ENCODE measurements around the gene TAAR8. TPM values are rescaled to one million over a fixed set of nuclear protein-coding genes. Genes with fewer than 3 reads are reported as not detected.

The TAAR8 gene
- polyA plus RNA-seq, 1 of the 3 experiments (the other 2 are of a cell fraction): not detected

DNA sequence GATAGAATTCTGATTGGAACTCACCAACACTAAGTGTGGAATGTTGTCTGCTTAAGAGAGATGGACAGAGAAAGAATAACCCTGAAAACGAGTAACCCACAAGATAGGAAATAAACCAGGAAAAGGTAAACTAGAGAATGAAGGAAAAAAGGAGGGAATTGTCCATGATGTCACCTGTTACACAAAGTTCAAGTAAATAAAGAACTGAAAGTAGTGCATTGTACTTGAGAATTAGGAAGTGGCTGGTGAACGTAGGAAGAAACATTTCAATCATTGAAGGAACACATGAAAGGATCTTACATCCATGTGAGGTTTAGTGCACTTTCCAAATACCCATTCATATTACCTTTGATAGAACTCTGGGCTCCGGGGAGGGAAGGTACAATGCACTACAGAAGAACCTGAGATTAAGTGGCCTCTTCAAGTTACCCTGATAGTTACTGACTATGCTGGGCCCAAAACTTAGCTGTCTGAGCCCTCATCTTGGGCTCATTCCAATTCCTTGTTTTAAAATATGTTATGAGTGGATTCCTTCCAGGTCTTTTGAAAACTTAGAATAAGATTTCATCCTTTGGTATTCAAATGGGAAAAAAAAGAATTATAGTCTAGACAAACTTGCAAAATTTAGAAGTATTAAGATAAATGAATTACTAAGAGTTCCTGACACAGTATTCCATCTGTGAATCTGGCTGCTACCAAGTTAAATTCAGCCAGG is 38.5 kb upstream of the TAAR8 start:
- Histone ChIP-seq H3K79me2 (ENCODE audit: insufficient read depth) (peaks cover 29% of the 10 kb centered on the region), H2AFZ (ENCODE audit: low read depth) (no peak overlapping the region), H3F3A (replicated peaks; ENCODE audit: insufficient read depth) (no peaks in the 10 kb centered on the region), H3K4me1 (ENCODE audit: control insufficient read depth in 1 of 2, insufficient read depth in 2 of 2, low read depth in 1 of 2, low read length in 1 of 2) (peaks cover 4 to 8% of the 10 kb centered on the region in 2 experiments; a peak in 3 of 4 replicates), H3K4me3 (ENCODE audit: low read depth in 2 of 2, low read length in 1 of 2) (no peak overlapping the region), H3K9me3 (no peaks in the 10 kb centered on the region), H3K4me2 (no peak overlapping the region), H3K9ac (no peak overlapping the region), H3K27me3 (ENCODE audit: insufficient read depth) (peaks cover 38% of the 10 kb centered on the region; the same call in 1 of the 2 replicates), H3K9me2 (no peaks in the 10 kb centered on the region), H3K36me3 (replicated peaks in 1 of 2; ENCODE audit: control insufficient read depth in 1 of 2, insufficient read depth in 2 of 2, low read length in 1 of 2) (no peaks in the 10 kb centered on the region), H4K20me1 (ENCODE audit: insufficient read depth) (no peaks in the 10 kb centered on the region), H3K27ac (ENCODE audit: low read depth in 2 of 2, low read length in 1 of 2) (no peak overlapping the region)
- 24% methylated on average over 3 of the region's 3 CpGs for WGBS (ENCODE audit: low lambda C conversion rate)
- no peak for DNase-seq
- ChIA-PET CTCF (interaction anchor here (1.4 to 2.0 kb wide), 2 partner anchors 16 to 17 kb away, joined by 11 to 13 read pairs; no protein-coding TSS in a partner anchor), POLR2A (interaction anchor here (1.5 kb wide), 1 partner anchor 300 kb away, joined by 6 read pairs; the partner anchor contains the start of gene RPS12)
- no peak for TF ChIP-seq SIN3A (IDR thresholded peaks at IDR 0.05; ENCODE audit: borderline replicate concordance, low read depth, low read length)
- TF ChIP-seq RAD21 (IDR thresholded peaks at IDR 0.05; ENCODE audit: low read length): no peak
- TF ChIP-seq USF1 (IDR thresholded peaks at IDR 0.05; ENCODE audit: borderline replicate concordance, low read depth): no peak
- no peak for TF ChIP-seq RXRA (IDR thresholded peaks at IDR 0.05; ENCODE audit: borderline replicate concordance, low read depth)

DNA sequence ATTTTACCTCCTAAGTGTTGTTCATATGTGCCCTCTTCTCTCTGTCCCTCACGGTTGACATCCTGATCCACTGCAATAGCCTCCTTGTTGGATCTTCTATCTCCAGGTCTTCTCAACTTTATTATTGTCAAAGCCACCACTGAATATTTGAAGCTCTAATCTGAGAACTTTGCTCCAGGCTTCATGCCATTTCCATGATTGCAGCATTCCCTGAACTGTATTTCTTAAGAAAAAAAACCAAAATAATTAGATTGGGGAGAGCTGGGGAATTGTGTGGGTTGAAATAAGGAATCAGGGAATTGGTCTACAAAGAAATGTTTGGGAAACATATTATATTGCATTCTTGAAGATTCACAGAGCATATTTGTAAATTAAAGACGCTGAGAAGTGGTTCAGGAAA is 37.1 kb upstream of the TAAR8 start:
- Histone ChIP-seq H3K4me3 (ENCODE audit: low read depth in 2 of 2, low read length in 1 of 2) (no peak overlapping the region), H4K20me1 (ENCODE audit: insufficient read depth) (no peaks in the 10 kb centered on the region), H2AFZ (ENCODE audit: low read depth) (no peak overlapping the region), H3K9ac (no peak overlapping the region), H3K36me3 (replicated peaks in 1 of 2; ENCODE audit: control insufficient read depth in 1 of 2, insufficient read depth in 2 of 2, low read length in 1 of 2) (no peaks in the 10 kb centered on the region), H3K4me1 (ENCODE audit: control insufficient read depth in 1 of 2, insufficient read depth in 2 of 2, low read depth in 1 of 2, low read length in 1 of 2) (peaks cover 4 to 8% of the 10 kb centered on the region in 2 experiments; a peak in 3 of 4 replicates), H3K27ac (ENCODE audit: low read depth in 2 of 2, low read length in 1 of 2) (no peak overlapping the region), H3F3A (replicated peaks; ENCODE audit: insufficient read depth) (no peaks in the 10 kb centered on the region), H3K79me2 (ENCODE audit: insufficient read depth) (peaks cover 21% of the 10 kb centered on the region), H3K4me2 (no peak overlapping the region), H3K27me3 (ENCODE audit: insufficient read depth) (peaks cover 38% of the 10 kb centered on the region; the same call in 1 of the 2 replicates), H3K9me2 (no peaks in the 10 kb centered on the region), H3K9me3 (no peaks in the 10 kb centered on the region)
- no peak for DNase-seq
- POLR2A ChIA-PET: no interaction called here
- WGBS (ENCODE audit: low lambda C conversion rate): 7% methylated on average over 2 of the region's 2 CpGs
- CTCF ChIA-PET: interaction anchor here (0.6 to 2.0 kb wide), 4 partner anchors 15 to 1229 kb away, joined by 3 to 13 read pairs (median 6); no protein-coding TSS in a partner anchor
- TF ChIP-seq RCOR1 (IDR thresholded peaks at IDR 0.05; ENCODE audit: low read length) (no peak), RXRA (IDR thresholded peaks at IDR 0.05; ENCODE audit: borderline replicate concordance, low read depth) (no peak), TEAD4 (IDR thresholded peaks at IDR 0.05; ENCODE audit: borderline replicate concordance, insufficient read depth) (no peak), CTCF (IDR thresholded peaks at IDR 0.05) (no peak), FOSL2 (IDR thresholded peaks at IDR 0.05; ENCODE audit: borderline replicate concordance, low read depth) (no peak), TCF12 (IDR thresholded peaks at IDR 0.05) (no peak), ELF1 (IDR thresholded peaks at IDR 0.05) (no peak), FOXM1 (IDR thresholded peaks at IDR 0.05; ENCODE audit: low read depth) (no peak), USF1 (IDR thresholded peaks at IDR 0.05; ENCODE audit: borderline replicate concordance, low read depth) (no peak), CHD2 (IDR thresholded peaks at IDR 0.05; ENCODE audit: low read length, partially characterized antibody) (no peak), REST (IDR thresholded peaks at IDR 0.05; ENCODE audit: low read depth, low read length) (no peak)

Measured in SK-N-SH (cell line).